Fibroblast of lung (primary cell): ENCODE measurements around the gene UBE2E2. TPM values are rescaled to one million over a fixed set of nuclear protein-coding genes. Genes with fewer than 3 reads are reported as not detected.

Experiments used
- DNase-seq, 2 donors: peaks; one replicate each; pipeline versions ENCODE4 v3.0.0 to v3.0.0-alpha.2; 2010; ENCODE audit warnings: low read depth in 2 of 2
- H2AFZ ChIP-seq: 2 replicates; pipeline ENCODE4 v1.5.1; 2012; ENCODE audit warnings: low read length, control low read depth, inconsistent platforms
- H3K27ac ChIP-seq: 2 replicates; pipeline ENCODE4 v1.5.1; 2011; ENCODE audit warnings: low read length, control low read depth; ENCODE audit not compliant: insufficient read depth
- H3K27me3 ChIP-seq: 2 replicates; pipeline ENCODE4 v1.5.1; 2011; ENCODE audit warnings: mild to moderate bottlenecking, low read length; ENCODE audit not compliant: control insufficient read depth, insufficient read depth
- H3K36me3 ChIP-seq: 2 replicates; pipeline ENCODE4 v1.5.1; 2011; ENCODE audit warnings: low read length; ENCODE audit not compliant: control insufficient read depth, insufficient read depth
- H3K4me1 ChIP-seq: 2 replicates; pipeline ENCODE4 v1.5.1; 2011; ENCODE audit warnings: low read length; ENCODE audit not compliant: control insufficient read depth, insufficient read depth; ENCODE audit errors: extremely low read depth
- H3K4me2 ChIP-seq: 2 replicates; pipeline ENCODE4 v1.5.1; 2011; ENCODE audit warnings: low read length, control low read depth; ENCODE audit not compliant: insufficient read depth; ENCODE audit errors: extremely low read depth
- H3K4me3 ChIP-seq, 4 experiments: fragments of 200-600 bp in 1 of 4; sonication (generic) in 1 of 4; replicated peaks in 1 of 4; 2 replicates each; pipeline ENCODE4 v1.5.1; 2011 to 2016; ENCODE audit warnings: low read length in 4 of 4, low read depth in 3 of 4, mild to moderate bottlenecking in 3 of 4, control low read depth in 2 of 4, inconsistent platforms in 1 of 4, mixed read lengths in 1 of 4; ENCODE audit not compliant: insufficient read depth in 1 of 4; ENCODE audit errors: control extremely low read depth in 1 of 4
- H3K79me2 ChIP-seq: 2 replicates; pipeline ENCODE4 v1.5.1; 2012; ENCODE audit warnings: mild to moderate bottlenecking, low read length, inconsistent platforms; ENCODE audit not compliant: control insufficient read depth, insufficient read depth
- H3K9ac ChIP-seq: 2 replicates; pipeline ENCODE4 v1.5.1; 2011; ENCODE audit warnings: mild to moderate bottlenecking, low read length, control low read depth; ENCODE audit not compliant: insufficient read depth
- H3K9me3 ChIP-seq: 2 replicates; pipeline ENCODE4 v1.5.1; 2012; ENCODE audit warnings: low read depth, low read length; ENCODE audit not compliant: control insufficient read depth, insufficient read depth
- H4K20me1 ChIP-seq: 2 replicates; pipeline ENCODE4 v1.5.1; 2011; ENCODE audit warnings: low read length; ENCODE audit not compliant: control insufficient read depth, insufficient read depth; ENCODE audit errors: extremely low read depth
- CTCF ChIP-seq, 2 donors: IDR thresholded peaks in 1 of 2; conservative IDR thresholded peaks in 1 of 2; 1 replicate in 1 of 2; 2 replicates in 1 of 2; pipeline ENCODE4 v1.5.1; 2011 to 2012; ENCODE audit warnings: low read length in 2 of 2, control low read depth in 1 of 2, inconsistent platforms in 1 of 2, low read depth in 1 of 2, mild to moderate bottlenecking in 1 of 2
- EZH2 ChIP-seq: IDR thresholded peaks from 2 replicates; pipeline ENCODE4 v1.5.1; 2012; ENCODE audit warnings: low read length, control low read depth, mild to moderate bottlenecking; ENCODE audit errors: missing control alignments
- polyA plus RNA-seq, 2 donors: library from polyadenylated mRNA; depleted of rRNA in 1 of 2; stranded (reverse) in 1 of 2; unstranded in 1 of 2; fragments of >200 nt; gene quantifications; 2 replicates each; pipeline ENCODE4 v1.2.1, GENCODE V29; 2011 to 2012; ENCODE audit warnings: missing spikeins in 1 of 2
- total RNA-seq: library from RNA; depleted of rRNA; stranded (reverse); fragments of >200 nt; gene quantifications from 2 replicates; pipeline ENCODE4 v1.2.1, GENCODE V29; 2014

Gene UBE2E2
- total and polyA plus RNA-seq, 2 donors (not counting 1 experiment from before 2014, with no cell fraction given): 79.8 to 127 TPM

DNA sequence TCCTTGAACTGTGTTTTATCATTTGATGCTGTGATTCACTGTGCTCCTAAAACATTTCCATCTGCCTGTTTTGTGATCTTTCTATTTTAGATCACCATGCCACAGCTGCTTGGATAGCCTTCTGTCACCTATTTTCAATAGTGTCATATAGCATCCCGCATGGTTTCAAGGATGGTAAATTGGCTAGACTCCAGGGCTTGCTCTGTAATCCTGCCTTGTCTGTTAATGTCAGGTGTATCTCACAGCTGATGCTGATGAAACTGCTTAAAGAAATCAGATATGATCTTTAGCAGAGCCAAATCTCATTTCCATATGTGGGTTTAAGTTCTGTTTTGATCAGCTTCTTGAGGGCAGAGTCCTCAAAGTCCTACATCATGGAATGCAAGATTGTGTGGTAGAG, 182.2 kb downstream of the UBE2E2 start:
- Histone ChIP-seq H3K9me3 (no peaks in the 10 kb centered on the region), H3K4me2 (no peak overlapping the region), H3K27ac (no peak overlapping the region), H3K4me1 (no peaks in the 10 kb centered on the region), H3K27me3 (no peaks in the 10 kb centered on the region), H3K36me3 (no peaks in the 10 kb centered on the region), H3K4me3 (no peak overlapping the region), H2AFZ (no peak overlapping the region), H3K9ac (no peak overlapping the region), H3K79me2 (no peaks in the 10 kb centered on the region), H4K20me1 (peaks cover 2% of the 10 kb centered on the region)
- TF ChIP-seq CTCF (conservative IDR thresholded peaks at IDR 0.05 in 1 of 2, IDR thresholded peaks at IDR 0.05 in 1 of 2; ENCODE audit: low read depth in 1 of 2, low read length in 2 of 2) (no peak), EZH2 (no peak)
- DNase-seq: no peak

DNA sequence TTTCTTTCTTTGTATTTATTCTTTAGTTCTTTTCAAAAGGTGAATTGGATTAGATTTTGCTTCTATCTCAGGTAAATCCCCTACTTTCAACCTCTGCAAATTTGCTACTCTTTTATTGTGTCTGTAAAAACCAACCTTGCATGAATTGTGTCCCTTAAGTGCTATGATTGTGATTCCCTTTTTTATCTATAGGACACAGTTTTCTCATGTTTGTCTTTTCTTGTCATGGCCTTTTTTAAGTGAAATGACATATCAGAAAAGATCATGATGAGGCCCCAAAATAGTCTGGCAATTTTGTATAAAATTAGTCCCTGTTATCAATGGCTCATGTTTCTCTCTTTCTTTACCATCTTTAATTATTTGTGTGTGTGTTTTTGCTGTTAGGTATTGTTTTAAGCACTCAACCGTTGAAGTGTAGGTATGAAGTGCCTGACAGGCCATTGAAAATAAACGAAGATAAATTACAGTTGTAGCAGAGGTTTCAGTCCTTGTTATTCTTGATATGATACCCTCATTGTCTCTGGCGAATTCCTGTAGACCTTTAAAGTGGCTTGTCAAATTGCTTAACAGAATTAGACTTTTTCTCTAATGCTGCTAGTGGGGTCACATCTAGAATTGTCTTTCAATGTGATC, 184.3 kb downstream of the UBE2E2 start:
- no peak overlapping the region for H2AFZ ChIP-seq
- H3K79me2 ChIP-seq: no peaks in the 10 kb centered on the region
- H3K27me3 ChIP-seq: no peaks in the 10 kb centered on the region
- H3K9me3 ChIP-seq: no peaks in the 10 kb centered on the region
- no peak overlapping the region for H3K4me2 ChIP-seq
- peaks cover 2% of the 10 kb centered on the region for H4K20me1 ChIP-seq
- no peak overlapping the region for H3K4me3 ChIP-seq
- TF ChIP-seq CTCF (conservative IDR thresholded peaks at IDR 0.05 in 1 of 2, IDR thresholded peaks at IDR 0.05 in 1 of 2; ENCODE audit: low read depth in 1 of 2, low read length in 2 of 2): no peak
- TF ChIP-seq EZH2: no peak
- DNase-seq: no peak
- H3K27ac ChIP-seq: no peak overlapping the region
- H3K9ac ChIP-seq: no peak overlapping the region
- no peaks in the 10 kb centered on the region for H3K36me3 ChIP-seq
- H3K4me1 ChIP-seq: no peaks in the 10 kb centered on the region

- no peak for TF ChIP-seq CTCF (conservative IDR thresholded peaks at IDR 0.05 in 1 of 2, IDR thresholded peaks at IDR 0.05 in 1 of 2; ENCODE audit: low read depth in 1 of 2, low read length in 2 of 2)
- TF ChIP-seq EZH2: no peak
- no peak overlapping the region for H3K4me3 ChIP-seq
- no peaks in the 10 kb centered on the region for H3K9me3 ChIP-seq
- H3K4me2 ChIP-seq: no peak overlapping the region
- H3K27ac ChIP-seq: no peak overlapping the region
- H3K4me1 ChIP-seq: no peaks in the 10 kb centered on the region
- H4K20me1 ChIP-seq: peaks cover 2% of the 10 kb centered on the region
- H3K9ac ChIP-seq: no peak overlapping the region
- no peaks in the 10 kb centered on the region for H3K79me2 ChIP-seq
- H3K27me3 ChIP-seq: no peaks in the 10 kb centered on the region
- DNase-seq: no peak
- H3K36me3 ChIP-seq: no peaks in the 10 kb centered on the region
- no peak overlapping the region for H2AFZ ChIP-seq
Measured at GRCh38 chr3:23389089-23389488, 186.0 kb downstream of the UBE2E2 start.
